DOHH2 (cell line): ENCODE data around the gene CXCR5.

ENCODE experiments used
- H3F3A ChIP-seq: fragments of 200-600 bp; sonication (generic), shearing (Covaris generic); 2 replicates; pipeline ENCODE4 v1.6.0; 2016; ENCODE audit warnings: antibody characterized with exemption, mild to moderate bottlenecking; ENCODE audit not compliant: control insufficient read depth, insufficient read depth
- H3K27ac ChIP-seq: fragments of 200-600 bp; sonication (generic); 2 replicates; pipeline ENCODE4 v1.5.1; 2014; ENCODE audit warnings: low read depth, mild to moderate bottlenecking, low read length, moderate library complexity
- H3K27me3 ChIP-seq: fragments of 200-600 bp; sonication (generic); 2 replicates; pipeline ENCODE4 v1.6.1; 2014; ENCODE audit warnings: mild to moderate bottlenecking, low read length, mixed read lengths; ENCODE audit not compliant: control insufficient read depth
- H3K36me3 ChIP-seq: fragments of 200-600 bp; sonication (generic); 2 replicates; pipeline ENCODE4 v1.6.1; 2014; ENCODE audit warnings: mild to moderate bottlenecking, low read length, moderate library complexity, mixed read lengths; ENCODE audit not compliant: control insufficient read depth
- H3K4me1 ChIP-seq: fragments of 200-600 bp; sonication (generic); 2 replicates; pipeline ENCODE4 v1.6.1; 2014; ENCODE audit warnings: mild to moderate bottlenecking, low read length, mixed read lengths; ENCODE audit not compliant: control insufficient read depth
- H3K4me2 ChIP-seq: fragments of 200-600 bp; sonication (generic); 2 replicates; pipeline ENCODE4 v1.6.0; 2014; ENCODE audit warnings: mild to moderate bottlenecking, low read length, moderate library complexity
- H3K4me3 ChIP-seq: fragments of 200-600 bp; sonication (generic); 2 replicates; pipeline ENCODE4 v1.5.1; 2014; ENCODE audit warnings: mild to moderate bottlenecking, low read length, mixed read lengths
- H3K79me2 ChIP-seq: fragments of 200-600 bp; sonication (generic); 2 replicates; pipeline ENCODE4 v1.6.1; 2014; ENCODE audit warnings: mild to moderate bottlenecking, low read length, mixed read lengths; ENCODE audit not compliant: control insufficient read depth
- H3K9me2 ChIP-seq: fragments of 200-600 bp; sonication (generic); replicated peaks from 2 replicates; pipeline ENCODE4 v1.6.1; 2014; ENCODE audit warnings: mild to moderate bottlenecking, low read length, mixed read lengths; ENCODE audit not compliant: control insufficient read depth
- H3K9me3 ChIP-seq: fragments of 200-600 bp; sonication (generic); 2 replicates; pipeline ENCODE4 v1.6.1; 2014; ENCODE audit warnings: antibody characterized with exemption, low read length, mixed read lengths; ENCODE audit not compliant: control insufficient read depth, insufficient read depth
- H4K20me1 ChIP-seq: fragments of 200-600 bp; sonication (generic); 2 replicates; pipeline ENCODE4 v1.6.0; 2014; ENCODE audit warnings: low read depth, mild to moderate bottlenecking, antibody characterized with exemption, low read length, moderate library complexity; ENCODE audit not compliant: control insufficient read depth, insufficient read depth
- EZH2phosphoT487 ChIP-seq: fragments of 200-600 bp; sonication (generic); IDR thresholded peaks from 2 replicates; pipeline ENCODE4 v1.6.1; 2017; ENCODE audit warnings: borderline replicate concordance, mild to moderate bottlenecking, antibody characterized with exemption, low read length, moderate library complexity, mixed read lengths
- TF ChIP-seq, protein P1 (sequence below): fragments of 200-600 bp; sonication (generic); IDR thresholded peaks from one replicate; pipeline ENCODE4 v1.5.1; 2014; ENCODE audit warnings: antibody characterized with exemption, mild to moderate bottlenecking, low read depth, low read length; ENCODE audit not compliant: poor library complexity, severe bottlenecking

CXCR5 gene

DNA sequence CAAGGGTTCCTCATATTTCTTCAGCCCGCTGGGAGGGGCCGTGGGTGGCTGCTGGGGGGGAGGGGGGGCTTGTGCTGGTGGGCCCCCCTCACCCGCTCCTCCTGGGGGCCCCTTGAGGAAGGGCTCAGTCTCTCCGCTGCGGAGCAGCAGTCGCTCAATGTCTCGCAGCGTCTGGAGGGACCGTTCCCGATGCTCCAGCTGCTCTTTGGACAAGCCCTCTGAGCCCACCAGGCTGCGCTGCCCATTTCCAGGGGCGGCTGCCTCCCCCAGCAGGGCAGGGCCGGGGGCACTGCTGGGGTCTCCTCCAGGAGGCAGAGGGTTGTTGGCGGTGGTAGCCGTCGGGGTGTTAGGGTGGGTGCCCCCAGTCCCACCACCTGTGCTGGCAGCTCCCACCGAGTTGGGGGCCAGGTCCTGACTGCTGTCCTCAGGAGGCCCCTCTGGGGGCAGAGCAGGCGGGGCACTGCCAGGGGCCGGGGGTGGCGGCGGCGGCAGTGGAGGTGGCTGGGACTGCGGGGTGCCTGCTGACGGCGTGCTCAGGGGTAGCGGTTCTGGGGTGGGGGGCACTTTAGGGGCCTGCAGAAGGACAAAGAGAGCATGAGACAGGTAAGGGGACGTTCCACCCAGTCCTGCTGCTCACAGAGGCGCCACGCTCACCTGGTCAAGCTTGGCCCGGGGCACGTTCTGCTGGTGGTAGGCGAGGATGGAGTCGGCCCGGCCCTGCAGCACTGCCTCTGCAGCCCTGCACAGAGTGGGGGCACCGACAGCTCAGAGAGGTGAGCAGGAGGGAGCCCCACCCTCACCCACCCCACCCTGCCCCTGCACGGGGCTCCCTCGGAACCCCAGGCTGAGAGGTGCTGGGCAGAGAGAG, 18.9 kb downstream of the CXCR5 start:
- Histone ChIP-seq H3K4me3 (no peak overlapping the region), H3K9me2 (no peaks in the 10 kb centered on the region), H3F3A (peaks cover 9% of the 10 kb centered on the region), H3K27me3 (no peaks in the 10 kb centered on the region), H3K4me1 (peaks cover 19% of the 10 kb centered on the region), H3K4me2 (no peak overlapping the region), H3K27ac (no peak overlapping the region), H3K9me3 (no peaks in the 10 kb centered on the region), H4K20me1 (no peaks in the 10 kb centered on the region), H3K36me3 (peaks cover 29% of the 10 kb centered on the region), H3K79me2 (peaks cover under 1% of the 10 kb centered on the region; the same call in 1 of the 2 replicates)
- no peak for TF ChIP-seq EZH2phosphoT487
- TF ChIP-seq, protein P1, sequence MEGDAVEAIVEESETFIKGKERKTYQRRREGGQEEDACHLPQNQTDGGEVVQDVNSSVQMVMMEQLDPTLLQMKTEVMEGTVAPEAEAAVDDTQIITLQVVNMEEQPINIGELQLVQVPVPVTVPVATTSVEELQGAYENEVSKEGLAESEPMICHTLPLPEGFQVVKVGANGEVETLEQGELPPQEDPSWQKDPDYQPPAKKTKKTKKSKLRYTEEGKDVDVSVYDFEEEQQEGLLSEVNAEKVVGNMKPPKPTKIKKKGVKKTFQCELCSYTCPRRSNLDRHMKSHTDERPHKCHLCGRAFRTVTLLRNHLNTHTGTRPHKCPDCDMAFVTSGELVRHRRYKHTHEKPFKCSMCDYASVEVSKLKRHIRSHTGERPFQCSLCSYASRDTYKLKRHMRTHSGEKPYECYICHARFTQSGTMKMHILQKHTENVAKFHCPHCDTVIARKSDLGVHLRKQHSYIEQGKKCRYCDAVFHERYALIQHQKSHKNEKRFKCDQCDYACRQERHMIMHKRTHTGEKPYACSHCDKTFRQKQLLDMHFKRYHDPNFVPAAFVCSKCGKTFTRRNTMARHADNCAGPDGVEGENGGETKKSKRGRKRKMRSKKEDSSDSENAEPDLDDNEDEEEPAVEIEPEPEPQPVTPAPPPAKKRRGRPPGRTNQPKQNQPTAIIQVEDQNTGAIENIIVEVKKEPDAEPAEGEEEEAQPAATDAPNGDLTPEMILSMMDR, result no peak

GRCh38 chr11:118903204-118904015, 19.7 kb downstream of the CXCR5 start:
- Histone ChIP-seq H3K4me1 (peaks cover 16% of the 10 kb centered on the region), H4K20me1 (no peaks in the 10 kb centered on the region), H3K9me2 (no peaks in the 10 kb centered on the region), H3K27me3 (no peaks in the 10 kb centered on the region), H3K4me2 (no peak overlapping the region), H3K4me3 (no peak overlapping the region), H3K36me3 (peaks cover 24% of the 10 kb centered on the region; the same call in 1 of the 2 replicates), H3K27ac (no peak overlapping the region), H3F3A (peaks cover 7% of the 10 kb centered on the region; the same call in 1 of the 2 replicates), H3K79me2 (no peaks in the 10 kb centered on the region), H3K9me3 (no peaks in the 10 kb centered on the region)
- TF ChIP-seq EZH2phosphoT487, result no peak
- TF ChIP-seq, protein P1, result no peak

DNA sequence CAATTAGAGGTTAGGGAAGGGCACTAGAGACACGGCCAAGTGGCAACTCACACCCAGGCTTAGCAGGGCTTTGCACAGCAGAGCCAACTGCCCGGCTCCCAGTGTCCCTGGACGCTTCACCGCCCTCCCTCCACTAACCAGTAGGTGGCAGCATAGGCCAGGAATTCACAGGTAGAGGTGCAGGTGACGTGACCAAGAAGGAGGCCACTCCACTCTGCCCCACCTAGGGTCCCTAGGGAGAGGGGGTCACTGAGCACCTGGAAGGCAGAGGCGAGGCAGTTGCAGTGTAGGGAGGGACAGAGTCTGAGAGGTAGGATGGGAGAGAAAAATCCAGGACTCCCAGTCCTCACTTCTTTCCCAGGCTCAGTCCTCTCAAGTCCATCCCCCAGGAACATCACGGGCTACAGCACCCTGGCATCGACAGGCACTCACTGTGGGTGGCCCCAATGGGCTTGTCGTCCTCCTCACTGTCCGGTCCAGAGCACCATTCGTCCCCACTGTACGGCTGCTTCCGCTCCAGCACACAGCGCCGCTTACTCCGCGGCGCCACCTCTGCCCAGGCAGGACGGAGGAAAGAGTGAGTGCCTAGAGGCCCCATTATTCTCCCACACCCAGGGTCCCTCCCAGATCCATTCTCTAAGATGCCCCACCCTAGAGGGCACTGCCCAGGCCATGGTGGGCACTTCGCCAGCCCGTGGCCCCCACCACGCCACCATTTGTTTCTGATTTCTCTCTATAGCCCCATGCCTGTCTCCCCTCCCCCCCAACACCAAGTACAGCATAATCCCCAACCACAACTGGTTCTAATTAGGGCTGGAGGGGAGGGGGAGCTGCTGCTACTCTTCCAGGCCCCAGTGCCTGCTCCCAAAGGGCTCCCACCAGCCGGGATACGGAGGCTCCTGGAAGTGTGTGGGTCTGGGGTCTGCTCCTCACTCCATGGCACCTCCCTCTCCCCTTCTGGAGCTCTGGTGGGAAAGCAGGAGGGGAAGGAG, 23.7 kb downstream of the CXCR5 start:
- H3K4me3 ChIP-seq, result no peak overlapping the region
- H4K20me1 ChIP-seq, result no peaks in the 10 kb centered on the region

More for the DNA sequence above, 23.7 kb downstream of the CXCR5 start:
- Histone ChIP-seq H3K27me3 (no peaks in the 10 kb centered on the region), H3F3A (peaks cover 10% of the 10 kb centered on the region; the same call in 1 of the 2 replicates), H3K4me2 (peak overlapping the region; percentile 34), H3K27ac (no peak overlapping the region), H3K9me3 (no peaks in the 10 kb centered on the region), H3K4me1 (peaks cover 53% of the 10 kb centered on the region), H3K9me2 (no peaks in the 10 kb centered on the region), H3K79me2 (peaks cover 16% of the 10 kb centered on the region), H3K36me3 (peaks cover 10% of the 10 kb centered on the region; the same call in 1 of the 2 replicates)
- TF ChIP-seq EZH2phosphoT487, result no peak
- TF ChIP-seq, protein P1, result peak; percentile 87
